GM12878 (cell line): Measurements from ENCODE around the gene SHANK3.

Experiments used
- CEBPZ ChIP-seq: fragments of 150-350 bp; IDR thresholded peaks from 2 replicates; pipeline ENCODE4 v1.6.1; 2016; ENCODE audit warnings: low read depth, low read length
- CTCF ChIP-seq, 3 experiments: IDR thresholded peaks in 2 of 3; conservative IDR thresholded peaks in 1 of 3; 2 replicates each; pipeline ENCODE4 v1.5.1; 2011; ENCODE audit warnings: low read depth in 3 of 3, low read length in 3 of 3, mild to moderate bottlenecking in 3 of 3, control low read depth in 2 of 3, moderate library complexity in 2 of 3, inconsistent platforms in 1 of 3, mixed read lengths in 1 of 3; ENCODE audit not compliant: control insufficient read depth in 2 of 3, insufficient read depth in 1 of 3; ENCODE audit errors: extremely low read depth in 1 of 3
- EZH2 ChIP-seq: IDR thresholded peaks from 2 replicates; pipeline ENCODE4 v1.6.1; 2012; ENCODE audit warnings: low read depth, mild to moderate bottlenecking, control low read depth, inconsistent platforms, low read length, borderline replicate concordance; ENCODE audit not compliant: control insufficient read depth
- JUND ChIP-seq: IDR thresholded peaks from 2 replicates; pipeline ENCODE4 v1.6.1; 2012; ENCODE audit warnings: low read depth, mild to moderate bottlenecking, low read length, improper control_type of control experiment, moderate library complexity
- MYB ChIP-seq: fragments of 150-350 bp; IDR thresholded peaks from 2 replicates; pipeline ENCODE4 v1.6.1; 2014; ENCODE audit warnings: mild to moderate bottlenecking, low read depth, low read length, borderline replicate concordance
- POLR2A ChIP-seq: IDR thresholded peaks from 2 replicates; pipeline ENCODE4 v1.6.1; 2011; ENCODE audit warnings: low read depth, mild to moderate bottlenecking, low read length
- RAD21 ChIP-seq: IDR thresholded peaks from 2 replicates; pipeline ENCODE4 v1.6.1; 2011; ENCODE audit warnings: mild to moderate bottlenecking, low read depth, low read length, moderate library complexity; ENCODE audit not compliant: insufficient read depth
- SIN3A ChIP-seq: IDR thresholded peaks from 2 replicates; pipeline ENCODE4 v1.6.1; 2012; ENCODE audit warnings: low read depth, low read length, improper control_type of control experiment
- SMC3 ChIP-seq: IDR thresholded peaks from 2 replicates; pipeline ENCODE4 v1.6.1; 2011; ENCODE audit warnings: low read length, improper control_type of control experiment, borderline replicate concordance
- SRF ChIP-seq, 2 experiments: IDR thresholded peaks; 2 replicates each; pipeline ENCODE4 v1.6.1; 2011; ENCODE audit warnings: low read depth in 2 of 2, low read length in 2 of 2, mild to moderate bottlenecking in 1 of 2, moderate library complexity in 1 of 2
- ZBED1 ChIP-seq: IDR thresholded peaks from 2 replicates; pipeline ENCODE4 v1.6.1; 2016; ENCODE audit warnings: borderline replicate concordance
- ZNF384 ChIP-seq: IDR thresholded peaks from 2 replicates; pipeline ENCODE4 v1.6.1; 2012; ENCODE audit warnings: low read depth, mild to moderate bottlenecking, low read length, improper control_type of control experiment, borderline replicate concordance
- TF ChIP-seq, protein P1 (sequence below): fragments of 450-650 bp; IDR thresholded peaks from 2 replicates; pipeline ENCODE4 v1.6.1; 2016; ENCODE audit warnings: mild to moderate bottlenecking

DNA sequence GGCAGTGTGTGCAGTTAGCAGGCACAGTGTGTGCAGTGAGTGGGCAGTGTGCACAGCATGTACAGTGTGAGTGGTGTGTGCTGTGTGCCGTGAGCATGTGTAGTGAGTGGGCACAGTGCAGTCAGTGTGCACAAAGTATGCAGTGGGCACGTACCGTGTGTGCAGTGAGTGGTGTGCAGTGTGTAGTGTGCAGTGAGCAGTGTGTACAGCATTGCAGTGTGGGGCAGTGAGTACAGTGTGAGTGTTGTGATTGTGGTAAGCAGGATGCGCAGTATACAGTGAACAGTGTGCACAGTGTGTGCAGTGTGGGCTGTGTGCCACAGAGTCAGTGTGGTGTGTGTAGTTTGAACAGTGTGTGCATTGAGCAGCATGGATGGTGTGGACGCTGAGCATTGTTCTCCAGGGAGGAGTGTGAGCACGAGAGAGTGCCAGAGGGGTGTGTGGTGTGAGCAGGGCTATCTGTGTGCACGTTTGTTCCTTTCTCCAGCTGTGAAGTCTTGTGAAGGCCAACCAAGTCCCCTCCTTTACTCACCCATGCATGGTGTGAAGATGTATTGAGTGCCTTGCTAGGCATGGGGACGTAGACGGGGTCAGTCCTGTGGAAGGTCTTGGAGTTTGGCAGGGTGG lies 3.0 kb downstream of the SHANK3 start:
- no peak for TF ChIP-seq CTCF (IDR thresholded peaks at IDR 0.05 in 2 of 3, conservative IDR thresholded peaks at IDR 0.05 in 1 of 3; ENCODE audit: control insufficient read depth in 2 of 3, extremely low read depth in 1 of 3, insufficient read depth in 1 of 3, low read depth in 3 of 3, low read length in 3 of 3)
- TF ChIP-seq SIN3A = no peak
- no peak for TF ChIP-seq MYB
- no peak for TF ChIP-seq SMC3
- TF ChIP-seq, protein P1, sequence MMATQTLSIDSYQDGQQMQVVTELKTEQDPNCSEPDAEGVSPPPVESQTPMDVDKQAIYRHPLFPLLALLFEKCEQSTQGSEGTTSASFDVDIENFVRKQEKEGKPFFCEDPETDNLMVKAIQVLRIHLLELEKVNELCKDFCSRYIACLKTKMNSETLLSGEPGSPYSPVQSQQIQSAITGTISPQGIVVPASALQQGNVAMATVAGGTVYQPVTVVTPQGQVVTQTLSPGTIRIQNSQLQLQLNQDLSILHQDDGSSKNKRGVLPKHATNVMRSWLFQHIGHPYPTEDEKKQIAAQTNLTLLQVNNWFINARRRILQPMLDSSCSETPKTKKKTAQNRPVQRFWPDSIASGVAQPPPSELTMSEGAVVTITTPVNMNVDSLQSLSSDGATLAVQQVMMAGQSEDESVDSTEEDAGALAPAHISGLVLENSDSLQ = no peak
- no peak for TF ChIP-seq POLR2A
- TF ChIP-seq RAD21 = no peak
- no peak for TF ChIP-seq JUND
- TF ChIP-seq CEBPZ = no peak
- TF ChIP-seq EZH2 = no peak
- no peak for TF ChIP-seq ZBED1
- TF ChIP-seq ZNF384 = no peak
- no peak for TF ChIP-seq SRF (IDR thresholded peaks at IDR 0.05; ENCODE audit: low read depth in 2 of 2, low read length in 2 of 2)
